ENCODE data around the gene CST6. TPM values are rescaled to one million over a fixed set of nuclear protein-coding genes. Genes with fewer than 3 reads are reported as not detected.

The CST6 gene
- total and polyA plus RNA-seq, 9 donors: 1.0 TPM; not detected in 8

DNA sequence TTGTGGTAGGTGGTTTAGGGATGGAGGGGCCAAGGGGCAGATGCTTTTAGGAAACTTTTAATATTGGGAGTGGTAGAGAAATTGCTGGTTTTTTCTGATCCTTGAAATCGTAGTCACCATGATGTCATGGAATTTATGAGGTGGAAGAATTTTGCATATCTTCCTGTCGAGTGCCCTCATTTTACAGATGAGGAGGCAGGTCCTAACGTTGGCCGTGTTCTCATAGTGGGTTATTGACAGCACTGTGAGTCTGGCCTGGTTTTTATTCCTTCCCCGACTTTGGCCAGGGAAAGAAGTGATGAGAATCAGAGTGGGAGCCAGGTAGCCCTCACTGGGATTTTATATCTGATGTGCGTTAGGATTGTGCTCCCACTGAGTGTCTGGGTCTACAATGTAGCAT lies 49.5 kb downstream of the CST6 start:
- WGBS (ENCODE audit: insufficient coverage): 88% methylated on average over 2 of the region's 6 CpGs
- Histone ChIP-seq H3K36me3 (ENCODE audit: control insufficient read depth, insufficient read depth, low read length) (peaks cover 76% of the 10 kb centered on the region), H3K9me3 (replicated peaks; ENCODE audit: control insufficient read depth, low read depth, low read length) (no peaks in the 10 kb centered on the region), H3K27me3 (ENCODE audit: control insufficient read depth, insufficient read depth, low read length) (no peaks in the 10 kb centered on the region), H3K27ac (ENCODE audit: low read length) (no peak overlapping the region), H3K4me3 (ENCODE audit: low read length) (no peak overlapping the region), H3K4me1 (ENCODE audit: control insufficient read depth, insufficient read depth, low read length) (no peaks in the 10 kb centered on the region)
- DNase-seq: no peak

GRCh38 chr11:66062408-66062807 lies 50.6 kb downstream of the CST6 start:
- Histone ChIP-seq H3K4me1 (ENCODE audit: control insufficient read depth, insufficient read depth, low read length) (peaks cover 2% of the 10 kb centered on the region), H3K4me3 (ENCODE audit: low read length) (no peak overlapping the region), H3K36me3 (ENCODE audit: control insufficient read depth, insufficient read depth, low read length) (peaks cover 77% of the 10 kb centered on the region), H3K27me3 (ENCODE audit: control insufficient read depth, insufficient read depth, low read length) (no peaks in the 10 kb centered on the region), H3K9me3 (replicated peaks; ENCODE audit: control insufficient read depth, low read depth, low read length) (no peaks in the 10 kb centered on the region), H3K27ac (ENCODE audit: low read length) (no peak overlapping the region)
- DNase-seq: no peak
- no CpG with 5 or more reads among the region's 2 CpGs for WGBS (ENCODE audit: insufficient coverage)

Other genes starting within 250 kb of the CST6 start
- 1.6 TPM for gene AP5B1, start 231.0 kb upstream of the CST6 start, total RNA-seq
- gene AP5B1, start 231.0 kb upstream of the CST6 start, polyA plus RNA-seq (ENCODE audit: insufficient read depth in 1 of 8, insufficient read length in 8 of 8, low replicate concordance in 1 of 8): 1 to 10 TPM; 1.6 to 3.4 (median 2.2) TPM
- gene OVOL1, start 224.9 kb upstream of the CST6 start, total RNA-seq: not detected
- 1 to 10 TPM in 1 of 8 donors, under 1 TPM in 2, not detected in 5; 0.32 to 1.7 (median 0.41) TPM for gene OVOL1, start 224.9 kb upstream of the CST6 start, polyA plus RNA-seq (ENCODE audit: insufficient read depth in 1 of 8, insufficient read length in 8 of 8, low replicate concordance in 1 of 8)
- gene SNX32, start 178.0 kb upstream of the CST6 start, total RNA-seq: 0.98 TPM
- gene SNX32, start 178.0 kb upstream of the CST6 start, polyA plus RNA-seq (ENCODE audit: insufficient read depth in 1 of 8, insufficient read length in 8 of 8, low replicate concordance in 1 of 8): 1 to 10 TPM in 7 of 8 donors, under 1 TPM in 1; 1.00 to 2.6 (median 1.5) TPM
- gene CFL1, start 153.8 kb upstream of the CST6 start, total RNA-seq: 436 TPM
- 100 to 1,000 TPM; 590 to 789 (median 728) TPM for gene CFL1, start 153.8 kb upstream of the CST6 start, polyA plus RNA-seq (ENCODE audit: insufficient read depth in 1 of 8, insufficient read length in 8 of 8, low replicate concordance in 1 of 8)
- gene MUS81, start 151.6 kb upstream of the CST6 start, total RNA-seq: 34.4 TPM
- 10 to 100 TPM; 35.7 to 49.5 (median 46.6) TPM for gene MUS81, start 151.6 kb upstream of the CST6 start, polyA plus RNA-seq (ENCODE audit: insufficient read depth in 1 of 8, insufficient read length in 8 of 8, low replicate concordance in 1 of 8)
- gene EFEMP2, start 139.2 kb upstream of the CST6 start, total RNA-seq: 73.9 TPM
- 100 to 1,000 TPM in 6 of 8 donors, 10 to 100 TPM in 2; 84.6 to 138 (median 116) TPM for gene EFEMP2, start 139.2 kb upstream of the CST6 start, polyA plus RNA-seq (ENCODE audit: insufficient read depth in 1 of 8, insufficient read length in 8 of 8, low replicate concordance in 1 of 8)
- 0.75 TPM for gene CTSW, start 132.2 kb upstream of the CST6 start, total RNA-seq
- gene CTSW, start 132.2 kb upstream of the CST6 start, polyA plus RNA-seq (ENCODE audit: insufficient read depth in 1 of 8, insufficient read length in 8 of 8, low replicate concordance in 1 of 8): 1 to 10 TPM in 2 of 8 donors, under 1 TPM in 6; 0.48 to 2.3 (median 0.72) TPM
- 47.1 TPM for gene FIBP, start 123.5 kb upstream of the CST6 start, total RNA-seq
- 10 to 100 TPM; 52.9 to 63.8 (median 60.7) TPM for gene FIBP, start 123.5 kb upstream of the CST6 start, polyA plus RNA-seq (ENCODE audit: insufficient read depth in 1 of 8, insufficient read length in 8 of 8, low replicate concordance in 1 of 8)
- gene CCDC85B, start 121.3 kb upstream of the CST6 start, total RNA-seq: 14.2 TPM
- gene CCDC85B, start 121.3 kb upstream of the CST6 start, polyA plus RNA-seq (ENCODE audit: insufficient read depth in 1 of 8, insufficient read length in 8 of 8, low replicate concordance in 1 of 8): 10 to 100 TPM; 15.0 to 23.9 (median 21.8) TPM
- gene FOSL1, start 111.6 kb upstream of the CST6 start, total RNA-seq: not detected
- under 1 TPM; 0.19 to 0.66 (median 0.46) TPM for gene FOSL1, start 111.6 kb upstream of the CST6 start, polyA plus RNA-seq (ENCODE audit: insufficient read depth in 1 of 8, insufficient read length in 8 of 8, low replicate concordance in 1 of 8)
- gene C11orf68, start 92.9 kb upstream of the CST6 start, total RNA-seq: 13.6 TPM
- gene C11orf68, start 92.9 kb upstream of the CST6 start, polyA plus RNA-seq (ENCODE audit: insufficient read depth in 1 of 8, insufficient read length in 8 of 8, low replicate concordance in 1 of 8): 10 to 100 TPM; 31.9 to 40.2 (median 36.8) TPM
- gene DRAP1, start 92.6 kb upstream of the CST6 start, total RNA-seq: 74.4 TPM
- 100 to 1,000 TPM in 2 of 8 donors, 10 to 100 TPM in 6; 73.4 to 105 (median 93.7) TPM for gene DRAP1, start 92.6 kb upstream of the CST6 start, polyA plus RNA-seq (ENCODE audit: insufficient read depth in 1 of 8, insufficient read length in 8 of 8, low replicate concordance in 1 of 8)
- 0.09 TPM for gene TSGA10IP, start 66.5 kb upstream of the CST6 start, total RNA-seq
- under 1 TPM in 4 of 8 donors, not detected in 4; 0.09 to 0.19 (median 0.12) TPM for gene TSGA10IP, start 66.5 kb upstream of the CST6 start, polyA plus RNA-seq (ENCODE audit: insufficient read depth in 1 of 8, insufficient read length in 8 of 8, low replicate concordance in 1 of 8)
- 27.6 TPM for gene SART1, start 50.3 kb upstream of the CST6 start, total RNA-seq
- 10 to 100 TPM; 39.0 to 52.3 (median 42.9) TPM for gene SART1, start 50.3 kb upstream of the CST6 start, polyA plus RNA-seq (ENCODE audit: insufficient read depth in 1 of 8, insufficient read length in 8 of 8, low replicate concordance in 1 of 8)
- 26.0 TPM for gene EIF1AD, start 9.9 kb upstream of the CST6 start, total RNA-seq
- gene EIF1AD, start 9.9 kb upstream of the CST6 start, polyA plus RNA-seq (ENCODE audit: insufficient read depth in 1 of 8, insufficient read length in 8 of 8, low replicate concordance in 1 of 8): 10 to 100 TPM; 15.9 to 21.3 (median 18.6) TPM
- gene BANF1, start 9.5 kb upstream of the CST6 start, total RNA-seq: 35.7 TPM
- 100 to 1,000 TPM; 220 to 264 (median 246) TPM for gene BANF1, start 9.5 kb upstream of the CST6 start, polyA plus RNA-seq (ENCODE audit: insufficient read depth in 1 of 8, insufficient read length in 8 of 8, low replicate concordance in 1 of 8)
- 0.09 TPM for gene CATSPER1, start 14.5 kb downstream of the CST6 start, total RNA-seq
- gene CATSPER1, start 14.5 kb downstream of the CST6 start, polyA plus RNA-seq (ENCODE audit: insufficient read depth in 1 of 8, insufficient read length in 8 of 8, low replicate concordance in 1 of 8): under 1 TPM in 3 of 8 donors, not detected in 5; 0.16 to 0.19 (median 0.16) TPM
- gene GAL3ST3, start 37.2 kb downstream of the CST6 start, total RNA-seq: 0.80 TPM
- 1 to 10 TPM in 3 of 8 donors, under 1 TPM in 5; 0.22 to 1.7 (median 0.93) TPM for gene GAL3ST3, start 37.2 kb downstream of the CST6 start, polyA plus RNA-seq (ENCODE audit: insufficient read depth in 1 of 8, insufficient read length in 8 of 8, low replicate concordance in 1 of 8)
- gene SF3B2, start 40.4 kb downstream of the CST6 start, total RNA-seq: 96.9 TPM
- gene SF3B2, start 40.4 kb downstream of the CST6 start, polyA plus RNA-seq (ENCODE audit: insufficient read depth in 1 of 8, insufficient read length in 8 of 8, low replicate concordance in 1 of 8): 100 to 1,000 TPM; 124 to 168 (median 144) TPM
- 13.2 TPM for gene PACS1, start 58.3 kb downstream of the CST6 start, total RNA-seq
- 10 to 100 TPM; 25.9 to 41.3 (median 32.0) TPM for gene PACS1, start 58.3 kb downstream of the CST6 start, polyA plus RNA-seq (ENCODE audit: insufficient read depth in 1 of 8, insufficient read length in 8 of 8, low replicate concordance in 1 of 8)
- 8.1 TPM for gene KLC2, start 245.7 kb downstream of the CST6 start, total RNA-seq
- gene KLC2, start 245.7 kb downstream of the CST6 start, polyA plus RNA-seq (ENCODE audit: insufficient read depth in 1 of 8, insufficient read length in 8 of 8, low replicate concordance in 1 of 8): 10 to 100 TPM; 13.3 to 22.4 (median 18.5) TPM

Data from muscle of leg (tissue), 11 donors.